HCT116 (cell line): ENCODE data around the gene GALNT15. TPM values are rescaled to one million over a fixed set of nuclear protein-coding genes. Genes with fewer than 3 reads are reported as not detected.

Experiments
- ATAC-seq: fragments of 200-7000 bp; cut with Tn5 transposase; 2 replicates; pipeline ENCODE4 v1.9.1; 2020; ENCODE audit warnings: mild to moderate bottlenecking, moderate library complexity
- BruUV-seq: library from RNA; stranded (reverse); fragments of 400-500 nt; replicated peaks from 2 replicates; lab custom pipeline; 2021; lab: Mats Ljungman, UMichigan
- CTCF ChIA-PET: fragments of 300-600 bp; sonication (Branson Sonifier 250); formaldehyde crosslinking; loops from one replicate; lab custom pipeline; 2021; ENCODE audit warnings: antibody characterized with exemption; lab: Charles Lee
- POLR2A ChIA-PET: fragments of 300-600, 350-600 bp; sonication (Branson Sonifier 250); formaldehyde crosslinking; loops from one replicate; lab custom pipeline; 2021; ENCODE audit warnings: antibody characterized with exemption; lab: Charles Lee
- RAD21 ChIA-PET, 2 experiments: fragments of 300-600 bp; sonication (Branson Sonifier 250); formaldehyde crosslinking; loops; one replicate each; lab custom pipeline; 2023; ENCODE audit warnings: low total read pairs in 2 of 2; ENCODE audit not compliant: uncharacterized antibody in 2 of 2, unreplicated experiment in 2 of 2, low non-redundant PET in 1 of 2; lab: Charles Lee
- DNase-seq: peaks from one replicate; pipeline ENCODE4 v3.0.0-alpha.2; 2010; ENCODE audit warnings: low read depth, low spot score
- H2AFZ ChIP-seq: fragments of 200-600 bp; shearing (Covaris generic), sonication (generic); 2 replicates; pipeline ENCODE4 v1.6.1; 2017; ENCODE audit warnings: low read depth, mixed run types, mixed read lengths, antibody characterized with exemption, low read length; ENCODE audit not compliant: poor library complexity, severe bottlenecking
- H3K27ac ChIP-seq: 2 replicates; pipeline ENCODE4 v1.5.1; 2012; ENCODE audit warnings: low read depth, low read length
- H3K27me3 ChIP-seq: fragments of 200-600 bp; sonication (generic); 2 replicates; pipeline ENCODE4 v1.6.1; 2016; ENCODE audit warnings: mixed run types, low read length, mixed read lengths; ENCODE audit not compliant: insufficient read depth
- H3K36me3 ChIP-seq, 2 experiments: fragments of 200-500 bp in 1 of 2; fragments of 200-600 bp in 1 of 2; sonication (Bioruptor generic) in 1 of 2; sonication (generic) in 1 of 2; 2 replicates each; pipeline versions ENCODE4 v1.5.1 to v1.6.1; 2014 to 2016; ENCODE audit warnings: low read length in 2 of 2, inconsistent platforms in 1 of 2, mixed read lengths in 1 of 2, mixed run types in 1 of 2; ENCODE audit not compliant: insufficient read depth in 2 of 2, control insufficient read depth in 1 of 2
- H3K4me1 ChIP-seq, 2 experiments: fragments of 200-600 bp in 1 of 2; sonication (generic) in 1 of 2; 2 replicates each; pipeline versions ENCODE4 v1.5.1 to v1.6.1; 2012 to 2017; ENCODE audit warnings: low read length in 2 of 2, inconsistent platforms in 1 of 2, mild to moderate bottlenecking in 1 of 2, mixed read lengths in 1 of 2, mixed run types in 1 of 2, moderate library complexity in 1 of 2; ENCODE audit not compliant: insufficient read depth in 2 of 2, control insufficient read depth in 1 of 2
- H3K4me2 ChIP-seq: fragments of 200-600 bp; sonication (generic); 2 replicates; pipeline ENCODE4 v1.6.1; 2017; ENCODE audit warnings: mixed run types, low read length, mixed read lengths
- H3K4me3 ChIP-seq, 2 experiments: fragments of 200-600 bp in 1 of 2; sonication (generic) in 1 of 2; replicated peaks in 1 of 2; 2 replicates each; pipeline ENCODE4 v1.5.1; 2011 to 2016; ENCODE audit warnings: low read length in 2 of 2, control low read depth in 1 of 2, low read depth in 1 of 2, mild to moderate bottlenecking in 1 of 2, mixed read lengths in 1 of 2, mixed run types in 1 of 2
- H3K79me2 ChIP-seq: fragments of 200-600 bp; sonication (generic); 2 replicates; pipeline ENCODE4 v1.6.1; 2017; ENCODE audit warnings: mild to moderate bottlenecking, mixed run types, low read length, moderate library complexity, mixed read lengths; ENCODE audit not compliant: insufficient read depth
- H3K9ac ChIP-seq: fragments of 200-600 bp; sonication (generic); 2 replicates; pipeline ENCODE4 v1.6.1; 2016; ENCODE audit warnings: low read length, mixed read lengths
- H3K9me2 ChIP-seq: fragments of 200-600 bp; sonication (generic), shearing (Covaris generic); 2 replicates; pipeline ENCODE4 v1.6.1; 2017; ENCODE audit warnings: mixed run types, mild to moderate bottlenecking, moderate library complexity; ENCODE audit not compliant: insufficient read depth
- H3K9me3 ChIP-seq, 2 experiments: fragments of 200-500 bp in 1 of 2; fragments of 200-600 bp in 1 of 2; sonication (Bioruptor generic) in 1 of 2; sonication (generic) in 1 of 2; 2 replicates each; pipeline ENCODE4 v1.6.1; 2014 to 2017; ENCODE audit warnings: low read length in 2 of 2, mixed read lengths in 2 of 2, inconsistent platforms in 1 of 2, low read depth in 1 of 2, mild to moderate bottlenecking in 1 of 2, mixed run types in 1 of 2, moderate library complexity in 1 of 2; ENCODE audit not compliant: control insufficient read depth in 1 of 2, insufficient read depth in 1 of 2
- H4K20me1 ChIP-seq: fragments of 200-600 bp; sonication (generic), shearing (Covaris generic); 2 replicates; pipeline ENCODE4 v1.6.1; 2017; ENCODE audit warnings: mixed run types, mild to moderate bottlenecking, moderate library complexity; ENCODE audit not compliant: insufficient read depth
- CBX3 ChIP-seq: IDR thresholded peaks from 2 replicates; pipeline ENCODE4 v1.6.1; 2012; ENCODE audit warnings: low read depth
- EGR1 ChIP-seq: IDR thresholded peaks from 2 replicates; pipeline ENCODE4 v1.6.1; 2012; ENCODE audit warnings: low read depth
- ELF1 ChIP-seq: IDR thresholded peaks from 2 replicates; pipeline ENCODE4 v1.6.1; 2012; ENCODE audit warnings: low read depth, borderline replicate concordance
- FOSL1 ChIP-seq: IDR thresholded peaks from 2 replicates; pipeline ENCODE4 v1.6.1; 2012; ENCODE audit warnings: low read depth
- POLR2A ChIP-seq: IDR thresholded peaks from 2 replicates; pipeline ENCODE4 v1.7.0; 2011; ENCODE audit warnings: borderline replicate concordance; ENCODE audit not compliant: insufficient read depth, insufficient read length; ENCODE audit errors: extremely low read depth
- SRF ChIP-seq: IDR thresholded peaks from 2 replicates; pipeline ENCODE4 v1.6.1; 2012; ENCODE audit warnings: low read depth
- TCF7L2 ChIP-seq: IDR thresholded peaks from 2 replicates; pipeline ENCODE4 v1.7.0; 2011; ENCODE audit warnings: borderline replicate concordance, inconsistent platforms; ENCODE audit not compliant: insufficient read depth, insufficient read length; ENCODE audit errors: extremely low read depth
- YY1 ChIP-seq: IDR thresholded peaks from 2 replicates; pipeline ENCODE4 v1.6.1; 2011; ENCODE audit warnings: low read length, low read depth, moderate library complexity, mild to moderate bottlenecking; ENCODE audit not compliant: insufficient replicate concordance; ENCODE audit errors: extremely low read depth
- intact Hi-C: fragments of 100-400 bp; cut with micrococcal nuclease; formaldehyde crosslinking; loops from 2 replicates; pipeline ENCODE4 v1.10.0; 2022
- total RNA-seq: library from RNA; stranded (reverse); gene quantifications from one replicate; pipeline ENCODE4 v1.2.1, GENCODE V29; 2021; ENCODE audit not compliant: unreplicated experiment
- TF ChIP-seq, protein P1 (sequence below): IDR thresholded peaks from 2 replicates; pipeline ENCODE4 v1.6.1; 2012
- TF ChIP-seq, protein P2 (sequence below), 3 experiments: fragments of 200-600 bp in 1 of 3; sonication (generic) in 1 of 3; IDR thresholded peaks in 2 of 3; conservative IDR thresholded peaks in 1 of 3; 2 replicates each; pipeline ENCODE4 v1.5.1; 2012 to 2017; ENCODE audit warnings: low read depth in 2 of 3, low read length in 2 of 3, antibody characterized with exemption in 1 of 3, borderline replicate concordance in 1 of 3, control low read depth in 1 of 3, mild to moderate bottlenecking in 1 of 3, mixed read lengths in 1 of 3, mixed run types in 1 of 3, moderate library complexity in 1 of 3; ENCODE audit not compliant: insufficient read depth in 1 of 3
- TF ChIP-seq, protein P3 (sequence below): IDR thresholded peaks from 2 replicates; pipeline ENCODE4 v1.6.1; 2012

The GALNT15 gene
- total RNA-seq, 1 experiment from 2014 or later = 0.05 TPM

DNA sequence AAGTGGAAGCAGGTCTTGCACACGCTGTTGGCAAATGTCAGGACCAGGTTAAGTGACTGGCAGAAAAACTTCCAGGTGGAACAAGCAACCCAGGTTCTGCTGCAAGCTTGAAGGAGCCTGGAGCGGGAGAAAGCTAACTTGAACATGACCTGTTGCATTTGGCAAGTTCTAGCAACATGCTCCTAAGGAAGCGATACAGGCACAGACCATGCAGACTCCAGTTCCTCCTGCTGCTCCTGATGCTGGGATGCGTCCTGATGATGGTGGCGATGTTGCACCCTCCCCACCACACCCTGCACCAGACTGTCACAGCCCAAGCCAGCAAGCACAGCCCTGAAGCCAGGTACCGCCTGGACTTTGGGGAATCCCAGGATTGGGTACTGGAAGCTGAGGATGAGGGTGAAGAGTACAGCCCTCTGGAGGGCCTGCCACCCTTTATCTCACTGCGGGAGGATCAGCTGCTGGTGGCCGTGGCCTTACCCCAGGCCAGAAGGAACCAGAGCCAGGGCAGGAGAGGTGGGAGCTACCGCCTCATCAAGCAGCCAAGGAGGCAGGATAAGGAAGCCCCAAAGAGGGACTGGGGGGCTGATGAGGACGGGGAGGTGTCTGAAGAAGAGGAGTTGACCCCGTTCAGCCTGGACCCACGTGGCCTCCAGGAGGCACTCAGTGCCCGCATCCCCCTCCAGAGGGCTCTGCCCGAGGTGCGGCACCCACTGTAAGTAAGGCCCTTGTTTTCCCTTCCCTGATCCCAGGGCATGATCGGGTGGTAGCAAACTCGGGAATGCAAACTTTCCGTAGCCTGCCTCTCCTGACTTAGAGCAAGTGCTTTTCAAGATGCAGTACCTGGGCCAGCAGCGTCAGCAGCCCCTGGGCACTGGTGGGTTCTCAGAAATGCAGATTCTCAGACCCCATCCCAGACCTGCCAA lies 759 bp downstream of the GALNT15 start:
- H3K27ac ChIP-seq = no peak overlapping the region
- CTCF ChIA-PET = interaction anchor here (0.8 kb wide), 1 partner anchor 126 kb away, joined by 3 read pairs; no protein-coding TSS in a partner anchor
- intact Hi-C loops = loop anchor here (5.0 kb wide), 1 partner anchor 543 kb away; no protein-coding TSS in a partner anchor

DNA sequence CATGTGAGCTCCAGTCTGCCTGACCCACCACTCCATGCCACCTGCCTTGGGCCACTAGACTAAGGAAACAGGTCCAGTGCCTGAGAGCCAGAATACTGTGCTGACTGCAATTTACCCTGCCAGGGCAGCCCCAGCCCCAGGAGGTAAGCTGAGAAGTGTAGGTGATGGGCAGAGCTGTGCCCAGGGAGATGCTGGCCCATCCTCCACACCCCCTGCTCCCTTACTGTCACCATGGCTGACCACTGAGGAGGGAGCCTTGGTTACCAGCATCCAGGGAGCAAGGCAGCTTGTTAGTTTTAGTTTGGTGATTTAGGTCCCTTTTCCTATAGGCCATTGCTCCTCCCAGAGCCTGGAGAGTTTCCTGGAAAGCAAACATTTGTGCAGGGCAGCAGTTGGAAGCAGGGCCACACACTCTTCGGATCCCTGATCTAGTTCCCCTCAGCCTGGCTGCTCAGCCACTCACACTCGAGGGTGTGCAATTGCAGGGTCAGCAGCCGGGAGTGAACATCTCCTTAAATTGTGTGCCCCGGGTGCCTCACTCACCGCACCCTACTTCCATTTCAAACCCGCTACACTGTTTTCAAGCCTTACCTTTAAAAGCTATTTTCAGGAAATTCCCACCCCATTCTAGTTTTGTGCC lies 2.0 kb downstream of the GALNT15 start:
- DNase-seq = no peak
- H3K4me3 ChIP-seq = no peak overlapping the region
- no peaks in the 10 kb centered on the region for H3K36me3 ChIP-seq
- no peaks in the 10 kb centered on the region for H3K27me3 ChIP-seq
- no peak overlapping the region for H3K9ac ChIP-seq
- TF ChIP-seq, protein P1, sequence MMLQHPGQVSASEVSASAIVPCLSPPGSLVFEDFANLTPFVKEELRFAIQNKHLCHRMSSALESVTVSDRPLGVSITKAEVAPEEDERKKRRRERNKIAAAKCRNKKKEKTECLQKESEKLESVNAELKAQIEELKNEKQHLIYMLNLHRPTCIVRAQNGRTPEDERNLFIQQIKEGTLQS = no peak
- TF ChIP-seq, protein P2, sequence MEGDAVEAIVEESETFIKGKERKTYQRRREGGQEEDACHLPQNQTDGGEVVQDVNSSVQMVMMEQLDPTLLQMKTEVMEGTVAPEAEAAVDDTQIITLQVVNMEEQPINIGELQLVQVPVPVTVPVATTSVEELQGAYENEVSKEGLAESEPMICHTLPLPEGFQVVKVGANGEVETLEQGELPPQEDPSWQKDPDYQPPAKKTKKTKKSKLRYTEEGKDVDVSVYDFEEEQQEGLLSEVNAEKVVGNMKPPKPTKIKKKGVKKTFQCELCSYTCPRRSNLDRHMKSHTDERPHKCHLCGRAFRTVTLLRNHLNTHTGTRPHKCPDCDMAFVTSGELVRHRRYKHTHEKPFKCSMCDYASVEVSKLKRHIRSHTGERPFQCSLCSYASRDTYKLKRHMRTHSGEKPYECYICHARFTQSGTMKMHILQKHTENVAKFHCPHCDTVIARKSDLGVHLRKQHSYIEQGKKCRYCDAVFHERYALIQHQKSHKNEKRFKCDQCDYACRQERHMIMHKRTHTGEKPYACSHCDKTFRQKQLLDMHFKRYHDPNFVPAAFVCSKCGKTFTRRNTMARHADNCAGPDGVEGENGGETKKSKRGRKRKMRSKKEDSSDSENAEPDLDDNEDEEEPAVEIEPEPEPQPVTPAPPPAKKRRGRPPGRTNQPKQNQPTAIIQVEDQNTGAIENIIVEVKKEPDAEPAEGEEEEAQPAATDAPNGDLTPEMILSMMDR (IDR thresholded peaks at IDR 0.05 in 2 of 3, conservative IDR thresholded peaks at IDR 0.05 in 1 of 3; ENCODE audit: borderline replicate concordance in 1 of 3, insufficient read depth in 1 of 3, low read depth in 2 of 3, low read length in 2 of 3) = no peak
- TF ChIP-seq YY1 = no peak
- no peak for TF ChIP-seq POLR2A
- no peak for TF ChIP-seq CBX3
- no peak for TF ChIP-seq ELF1
- TF ChIP-seq FOSL1 = no peak
- no peak for TF ChIP-seq TCF7L2
- TF ChIP-seq, protein P3, sequence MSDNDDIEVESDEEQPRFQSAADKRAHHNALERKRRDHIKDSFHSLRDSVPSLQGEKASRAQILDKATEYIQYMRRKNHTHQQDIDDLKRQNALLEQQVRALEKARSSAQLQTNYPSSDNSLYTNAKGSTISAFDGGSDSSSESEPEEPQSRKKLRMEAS = no peak
- TF ChIP-seq EGR1 = no peak
- no peak for TF ChIP-seq SRF
- no peak overlapping the region for H2AFZ ChIP-seq
- H3K4me1 ChIP-seq = peaks cover 0 to 9% of the 10 kb centered on the region in 2 experiments; a peak in 1 of 4 replicates
- no peaks in the 10 kb centered on the region for H3K9me2 ChIP-seq
- no peak for ATAC-seq
- POLR2A ChIA-PET = no interaction called here
- CTCF ChIA-PET = interaction anchor here (0.8 kb wide), 1 partner anchor 127 kb away, joined by 3 read pairs; no protein-coding TSS in a partner anchor
- H3K4me2 ChIP-seq = no peak overlapping the region
- intact Hi-C loops = loop anchor here (2.0 to 5.0 kb wide), 2 partner anchors 70 to 544 kb away; no protein-coding TSS in a partner anchor
- H3K9me3 ChIP-seq = no peaks in the 10 kb centered on the region
- RAD21 ChIA-PET = no interaction called here
- no peak overlapping the region for H3K27ac ChIP-seq
- H4K20me1 ChIP-seq = no peaks in the 10 kb centered on the region
- no TSS peak for BruUV-seq
- H3K79me2 ChIP-seq = no peaks in the 10 kb centered on the region

More for the DNA sequence above, 759 bp downstream of the GALNT15 start:
- no peaks in the 10 kb centered on the region for H3K36me3 ChIP-seq
- POLR2A ChIA-PET = no interaction called here
- H2AFZ ChIP-seq = no peak overlapping the region
- H3K4me3 ChIP-seq = no peak overlapping the region
- H3K27me3 ChIP-seq = no peaks in the 10 kb centered on the region
- no peaks in the 10 kb centered on the region for H3K9me2 ChIP-seq
- no peaks in the 10 kb centered on the region for H3K79me2 ChIP-seq
- no TSS peak for BruUV-seq
- no peak for TF ChIP-seq ELF1
- no peaks in the 10 kb centered on the region for H4K20me1 ChIP-seq
- no peak for ATAC-seq
- no peak for DNase-seq
- RAD21 ChIA-PET = no interaction called here
- H3K9ac ChIP-seq = no peak overlapping the region
- H3K9me3 ChIP-seq = no peaks in the 10 kb centered on the region
- H3K4me2 ChIP-seq = no peak overlapping the region
- peaks cover 0 to 9% of the 10 kb centered on the region in 2 experiments; a peak in 1 of 4 replicates for H3K4me1 ChIP-seq
